WTC11 (cell line): Measurements from ENCODE around the gene PSMG1.

Source experiments
- AFF4 ChIP-seq: sonication (generic); formaldehyde crosslinking; IDR thresholded peaks from 2 replicates; pipeline ENCODE4 v1.8.1; 2023; ENCODE audit warnings: mild to moderate bottlenecking, missing genetic modification reagents, borderline replicate concordance
- CREB1 ChIP-seq: sonication (generic); formaldehyde crosslinking; IDR thresholded peaks from 2 replicates; pipeline ENCODE4 v1.8.0; 2023; ENCODE audit warnings: mild to moderate bottlenecking, missing genetic modification reagents
- NFYB ChIP-seq: sonication (generic); formaldehyde crosslinking; conservative IDR thresholded peaks from 2 replicates; pipeline ENCODE4 v1.8.0; 2022; ENCODE audit warnings: low read depth, missing genetic modification reagents
- RELA ChIP-seq: sonication (generic); formaldehyde crosslinking; IDR thresholded peaks from 2 replicates; pipeline ENCODE4 v1.8.1; 2022; ENCODE audit warnings: missing genetic modification reagents, mild to moderate bottlenecking, borderline replicate concordance
- STAT6 ChIP-seq: sonication (generic); formaldehyde crosslinking; conservative IDR thresholded peaks from 2 replicates; pipeline ENCODE4 v1.8.1; 2023; ENCODE audit warnings: mild to moderate bottlenecking, low read depth, missing genetic modification reagents, moderate library complexity
- TEAD1 ChIP-seq: sonication (generic); formaldehyde crosslinking; IDR thresholded peaks from 2 replicates; pipeline ENCODE4 v1.8.0; 2022; ENCODE audit warnings: mild to moderate bottlenecking, missing genetic modification reagents
- ZNF317 ChIP-seq: sonication (generic); formaldehyde crosslinking; IDR thresholded peaks from 2 replicates; pipeline ENCODE4 v1.8.1; 2023; ENCODE audit warnings: low read depth, mild to moderate bottlenecking, moderate library complexity, missing genetic modification reagents, borderline replicate concordance
- TF ChIP-seq, protein P1 (sequence below): fragments of 200-600 bp; IDR thresholded peaks from 2 replicates; pipeline ENCODE4 v1.8.0; 2022; ENCODE audit warnings: antibody characterized with exemption

DNA sequence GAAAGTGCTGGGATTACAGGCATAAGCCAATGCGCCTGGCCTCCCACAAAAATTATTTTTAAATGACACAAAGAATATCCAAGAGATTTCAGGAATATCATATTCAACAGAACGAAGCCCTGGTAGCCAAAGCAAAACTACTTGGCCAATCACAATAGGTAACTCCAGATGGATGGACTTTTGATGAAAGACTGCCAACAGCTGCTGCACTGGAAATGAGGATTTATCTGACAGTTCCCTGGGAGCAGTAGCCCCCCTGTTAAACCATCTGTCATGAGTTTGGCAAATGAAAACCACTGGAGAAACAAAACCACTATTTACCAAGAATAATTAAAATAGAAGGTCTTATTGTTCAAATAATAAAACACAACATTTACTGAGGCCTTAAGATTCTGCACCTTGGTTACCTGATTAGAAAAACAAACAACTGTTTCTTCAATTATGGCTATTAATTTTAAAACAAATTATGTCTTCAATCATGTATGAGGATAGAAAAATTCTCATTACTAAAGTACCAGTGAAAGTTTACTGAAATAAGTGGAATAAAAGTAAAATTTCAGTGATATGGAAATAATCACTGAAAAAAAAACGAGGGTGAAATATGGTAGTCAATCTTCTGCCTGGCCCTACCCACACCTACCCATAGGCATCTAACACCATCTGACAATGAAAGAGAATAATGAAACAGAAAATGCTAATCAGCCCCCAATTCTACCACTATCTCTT lies 34.3 kb upstream of the PSMG1 start:
- no peak for TF ChIP-seq RELA (CRISPR knock-in tag)
- TF ChIP-seq, protein P1, sequence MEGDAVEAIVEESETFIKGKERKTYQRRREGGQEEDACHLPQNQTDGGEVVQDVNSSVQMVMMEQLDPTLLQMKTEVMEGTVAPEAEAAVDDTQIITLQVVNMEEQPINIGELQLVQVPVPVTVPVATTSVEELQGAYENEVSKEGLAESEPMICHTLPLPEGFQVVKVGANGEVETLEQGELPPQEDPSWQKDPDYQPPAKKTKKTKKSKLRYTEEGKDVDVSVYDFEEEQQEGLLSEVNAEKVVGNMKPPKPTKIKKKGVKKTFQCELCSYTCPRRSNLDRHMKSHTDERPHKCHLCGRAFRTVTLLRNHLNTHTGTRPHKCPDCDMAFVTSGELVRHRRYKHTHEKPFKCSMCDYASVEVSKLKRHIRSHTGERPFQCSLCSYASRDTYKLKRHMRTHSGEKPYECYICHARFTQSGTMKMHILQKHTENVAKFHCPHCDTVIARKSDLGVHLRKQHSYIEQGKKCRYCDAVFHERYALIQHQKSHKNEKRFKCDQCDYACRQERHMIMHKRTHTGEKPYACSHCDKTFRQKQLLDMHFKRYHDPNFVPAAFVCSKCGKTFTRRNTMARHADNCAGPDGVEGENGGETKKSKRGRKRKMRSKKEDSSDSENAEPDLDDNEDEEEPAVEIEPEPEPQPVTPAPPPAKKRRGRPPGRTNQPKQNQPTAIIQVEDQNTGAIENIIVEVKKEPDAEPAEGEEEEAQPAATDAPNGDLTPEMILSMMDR = no peak
- TF ChIP-seq CREB1 (CRISPR knock-in tag) = no peak
- TF ChIP-seq ZNF317 (CRISPR knock-in tag) = no peak
- TF ChIP-seq AFF4 = no peak
- no peak for TF ChIP-seq NFYB
- TF ChIP-seq TEAD1 (CRISPR knock-in tag) = no peak
- no peak for TF ChIP-seq STAT6 (CRISPR knock-in tag)
